Hematopoietic multipotent progenitor cell treated with erythropoietin and hydrocortisone succinate and interleukin-3 and kit ligand, for 17 days (in vitro differentiated cells): ENCODE data around the gene RNF32.

Source experiments
- DNase-seq: peaks from one replicate; pipeline ENCODE4 v3.0.0-alpha.2; 2015; ENCODE audit warnings: low spot score

Gene RNF32

GRCh38 chr7:156640257-156640948 is at the start of gene RNF32:
TSS of gene RNF32 (plus strand) at chr7:156640774. CDS start at chr7:156643878, 3,104 bp downstream.
- peak; percentile 92 for DNase-seq

GRCh38 chr7:156592155-156592884 is 48.3 kb upstream of the RNF32 start:
- DNase-seq, result no peak

GRCh38 chr7:156594283-156595080 is 46.1 kb upstream of the RNF32 start:
- DNase-seq, result no peak

- no peak for DNase-seq
Measured at GRCh38 chr7:156600496-156600895, 40.1 kb upstream of the RNF32 start.

GRCh38 chr7:156602283-156602682 is 38.3 kb upstream of the RNF32 start:
- no peak for DNase-seq

- DNase-seq, result no peak
Measured at GRCh38 chr7:156603011-156603410, 37.6 kb upstream of the RNF32 start.

GRCh38 chr7:156603629-156604028 is 36.9 kb upstream of the RNF32 start:
- DNase-seq, result no peak

GRCh38 chr7:156604311-156604710 is 36.3 kb upstream of the RNF32 start:
- no peak for DNase-seq

GRCh38 chr7:156604836-156605695 is 35.5 kb upstream of the RNF32 start:
- DNase-seq, result no peak

- no peak for DNase-seq
Measured at GRCh38 chr7:156606135-156606534, 34.4 kb upstream of the RNF32 start.

- DNase-seq, result no peak
Measured at GRCh38 chr7:156606691-156607331, 33.8 kb upstream of the RNF32 start.

GRCh38 chr7:156607332-156608172 is 33.0 kb upstream of the RNF32 start:
- no peak for DNase-seq

- no peak for DNase-seq
Measured at GRCh38 chr7:156608173-156608478, 32.4 kb upstream of the RNF32 start.

GRCh38 chr7:156609010-156609877 is 31.3 kb upstream of the RNF32 start:
- DNase-seq, result no peak

GRCh38 chr7:156610130-156610529 is 30.4 kb upstream of the RNF32 start:
- DNase-seq, result no peak

GRCh38 chr7:156610601-156611000 is 30.0 kb upstream of the RNF32 start:
- no peak for DNase-seq

- no peak for DNase-seq
Measured at GRCh38 chr7:156611014-156612010, 29.3 kb upstream of the RNF32 start.

GRCh38 chr7:156612930-156613329 is 27.6 kb upstream of the RNF32 start:
- no peak for DNase-seq
